ENCODE results near the gene ZNF296.
"Not testable (repeated sequence)": the region's sequence is repeated elsewhere in the genome, so short reads cannot be mapped to it uniquely, and the experiment has no call there.

The ZNF296 gene

GRCh38 chr19:45119582-45119981 lies 43.3 kb upstream of the ZNF296 start:
- ChIA-PET POLR2A (ENCODE audit: low non-redundant PET) (no interaction called here), CTCF (no interaction called here)
- no peak for DNase-seq (ENCODE audit: low spot score)
- H3K27ac ChIP-seq: peak overlapping the region; percentile 43
- TF ChIP-seq CTCF (conservative IDR thresholded peaks at IDR 0.05; ENCODE audit: low read depth): no peak

GRCh38 chr19:45118591-45119355 lies 42.5 kb upstream of the ZNF296 start:
- DNase-seq (ENCODE audit: low spot score); CTCF ChIA-PET; POLR2A ChIA-PET (ENCODE audit: low non-redundant PET): not testable (repeated sequence)
- peak overlapping the region; percentile 43 for H3K27ac ChIP-seq

- no peak for TF ChIP-seq CTCF (conservative IDR thresholded peaks at IDR 0.05; ENCODE audit: low read depth)
- no peak for DNase-seq (ENCODE audit: low spot score)
- POLR2A ChIA-PET (ENCODE audit: low non-redundant PET): no interaction called here
- H3K27ac ChIP-seq: peak overlapping the region; percentile 43
- CTCF ChIA-PET: interaction anchor here (0.6 kb wide), 1 partner anchor 29 kb away, joined by 3 read pairs; no protein-coding TSS in a partner anchor
Observed at GRCh38 chr19:45118106-45118505, 41.8 kb upstream of the ZNF296 start.

GRCh38 chr19:45117671-45118070 lies 41.4 kb upstream of the ZNF296 start:
- peak overlapping the region; percentile 43 for H3K27ac ChIP-seq
- ChIA-PET CTCF (interaction anchor here (0.6 kb wide), 1 partner anchor 28 kb away, joined by 3 read pairs; no protein-coding TSS in a partner anchor), POLR2A (ENCODE audit: low non-redundant PET) (no interaction called here)
- TF ChIP-seq CTCF (conservative IDR thresholded peaks at IDR 0.05; ENCODE audit: low read depth): no peak
- DNase-seq (ENCODE audit: low spot score): no peak

- TF ChIP-seq CTCF (conservative IDR thresholded peaks at IDR 0.05; ENCODE audit: low read depth): no peak
- H3K27ac ChIP-seq: peak overlapping the region; percentile 43
- POLR2A ChIA-PET (ENCODE audit: low non-redundant PET): no interaction called here
- DNase-seq (ENCODE audit: low spot score): no peak
- CTCF ChIA-PET: no interaction called here
Observed at GRCh38 chr19:45117167-45117594, 40.9 kb upstream of the ZNF296 start.

- H3K27ac ChIP-seq: no peak overlapping the region
Observed at GRCh38 chr19:45115809-45116615, 39.7 kb upstream of the ZNF296 start.

More at GRCh38 chr19:45115809-45116615, 39.7 kb upstream of the ZNF296 start:
- TF ChIP-seq CTCF (conservative IDR thresholded peaks at IDR 0.05; ENCODE audit: low read depth): no peak
- no peak for DNase-seq (ENCODE audit: low spot score)
- POLR2A ChIA-PET (ENCODE audit: low non-redundant PET): no interaction called here
- CTCF ChIA-PET: interaction anchor here (1.1 kb wide), 1 partner anchor 392 kb away, joined by 3 read pairs; no protein-coding TSS in a partner anchor
